AG09319 (cell line): ENCODE data around the gene ALDH1L1.

Experiments used
- DNase-seq: peaks from one replicate; pipeline ENCODE4 v3.0.0-alpha.2; 2010; ENCODE audit warnings: low read depth; ENCODE audit errors: extremely low read depth
- TF ChIP-seq, protein P1 (sequence below): IDR thresholded peaks from 2 replicates; pipeline ENCODE4 v1.5.1; 2011; ENCODE audit warnings: low read depth, mild to moderate bottlenecking, inconsistent platforms, low read length, moderate library complexity

Gene ALDH1L1

DNA sequence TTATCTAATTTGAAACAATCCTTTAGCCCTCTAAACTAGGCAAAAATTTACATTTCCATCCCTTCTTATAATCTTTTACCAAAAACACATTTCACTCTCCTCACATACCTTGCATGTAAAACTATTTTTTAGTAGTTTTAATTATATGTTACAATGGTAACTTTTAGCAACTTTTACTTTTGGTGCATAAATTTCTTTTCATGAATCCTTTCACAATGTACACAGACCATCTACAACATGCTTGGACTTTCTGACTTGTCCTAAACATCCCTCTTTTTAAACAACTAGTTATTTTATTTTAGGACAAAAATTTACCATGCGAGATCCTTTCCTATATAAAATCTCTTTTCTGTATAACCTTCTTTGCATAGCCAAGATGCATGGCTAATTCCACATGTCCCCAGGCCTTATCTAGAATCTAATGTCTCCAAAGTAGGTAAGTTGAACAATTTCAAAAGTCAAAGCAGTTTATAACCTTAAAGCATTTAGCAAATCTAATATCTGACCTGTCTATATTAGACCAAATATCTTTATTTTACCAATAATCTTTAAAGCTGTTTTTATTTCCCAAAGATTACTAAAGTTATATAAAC lies 14.4 kb upstream of the ALDH1L1 start:
- no peak for DNase-seq
- TF ChIP-seq, protein P1, sequence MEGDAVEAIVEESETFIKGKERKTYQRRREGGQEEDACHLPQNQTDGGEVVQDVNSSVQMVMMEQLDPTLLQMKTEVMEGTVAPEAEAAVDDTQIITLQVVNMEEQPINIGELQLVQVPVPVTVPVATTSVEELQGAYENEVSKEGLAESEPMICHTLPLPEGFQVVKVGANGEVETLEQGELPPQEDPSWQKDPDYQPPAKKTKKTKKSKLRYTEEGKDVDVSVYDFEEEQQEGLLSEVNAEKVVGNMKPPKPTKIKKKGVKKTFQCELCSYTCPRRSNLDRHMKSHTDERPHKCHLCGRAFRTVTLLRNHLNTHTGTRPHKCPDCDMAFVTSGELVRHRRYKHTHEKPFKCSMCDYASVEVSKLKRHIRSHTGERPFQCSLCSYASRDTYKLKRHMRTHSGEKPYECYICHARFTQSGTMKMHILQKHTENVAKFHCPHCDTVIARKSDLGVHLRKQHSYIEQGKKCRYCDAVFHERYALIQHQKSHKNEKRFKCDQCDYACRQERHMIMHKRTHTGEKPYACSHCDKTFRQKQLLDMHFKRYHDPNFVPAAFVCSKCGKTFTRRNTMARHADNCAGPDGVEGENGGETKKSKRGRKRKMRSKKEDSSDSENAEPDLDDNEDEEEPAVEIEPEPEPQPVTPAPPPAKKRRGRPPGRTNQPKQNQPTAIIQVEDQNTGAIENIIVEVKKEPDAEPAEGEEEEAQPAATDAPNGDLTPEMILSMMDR = no peak

DNA sequence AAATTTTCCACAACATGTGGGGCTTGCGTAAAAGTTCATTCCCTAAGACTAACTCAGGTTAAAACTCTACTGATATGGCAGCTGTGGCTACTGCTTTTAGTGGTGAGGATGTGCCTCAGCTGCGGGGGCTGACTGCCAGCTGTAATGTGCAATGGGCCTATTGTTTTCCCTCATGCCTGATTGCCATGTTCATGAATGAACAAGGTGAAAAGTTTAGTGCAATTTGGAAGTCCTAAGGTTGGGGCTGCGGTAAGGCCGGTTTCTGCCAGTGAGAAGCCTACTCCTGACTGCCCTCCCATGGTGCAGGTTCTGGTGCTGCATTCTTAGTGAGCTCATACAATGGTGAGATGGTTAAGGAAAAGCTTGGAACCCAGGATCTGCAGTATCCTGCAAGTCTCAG lies 10.9 kb upstream of the ALDH1L1 start:
- TF ChIP-seq, protein P1 = no peak
- DNase-seq = no peak

DNA sequence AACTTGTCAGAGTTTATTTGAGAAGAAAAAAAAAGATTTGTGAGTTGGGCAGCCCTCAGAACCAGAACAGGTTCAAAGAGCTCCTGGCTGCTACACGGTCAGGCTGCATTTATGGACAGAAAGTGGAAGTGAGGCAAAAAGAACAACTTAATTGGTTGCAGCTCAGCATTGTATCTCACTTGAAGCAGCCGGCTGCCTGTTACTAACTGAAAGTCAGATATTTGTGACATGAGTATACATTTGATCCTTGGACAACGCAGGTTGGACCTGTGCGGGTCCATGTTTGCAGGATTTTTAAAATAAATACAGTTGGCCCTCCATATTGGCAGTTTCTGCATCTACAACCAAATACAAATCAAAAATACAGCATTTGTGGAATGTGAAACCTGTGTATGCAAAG lies 7.5 kb upstream of the ALDH1L1 start:
- DNase-seq = no peak

DNA sequence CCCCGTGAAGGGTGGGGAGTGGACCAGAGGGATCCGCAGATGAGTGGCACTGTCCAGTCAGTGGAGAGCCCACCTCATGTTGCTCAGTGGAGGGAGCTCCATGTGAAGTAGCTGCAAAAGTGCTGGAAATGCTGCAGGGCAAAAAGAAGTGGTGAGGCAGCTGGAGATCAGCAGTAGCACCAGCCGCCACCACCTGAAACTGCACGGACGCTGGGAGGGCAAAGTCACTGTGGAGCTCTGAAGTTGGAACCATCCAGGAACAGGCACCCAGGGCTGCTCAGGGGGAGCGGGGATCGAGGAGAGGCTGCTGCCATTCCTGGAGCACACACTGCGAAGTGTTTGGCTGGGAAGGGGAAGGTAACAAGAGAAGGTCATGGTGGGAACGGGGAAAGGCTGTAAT lies 6.4 kb upstream of the ALDH1L1 start:
- no peak for DNase-seq
- TF ChIP-seq, protein P1 = no peak

More for the DNA sequence above, 7.5 kb upstream of the ALDH1L1 start:
- TF ChIP-seq, protein P1 = no peak

GRCh38 chr3:126186271-126186670 lies 5.9 kb upstream of the ALDH1L1 start:
- no peak for DNase-seq
- TF ChIP-seq, protein P1 = no peak

DNA sequence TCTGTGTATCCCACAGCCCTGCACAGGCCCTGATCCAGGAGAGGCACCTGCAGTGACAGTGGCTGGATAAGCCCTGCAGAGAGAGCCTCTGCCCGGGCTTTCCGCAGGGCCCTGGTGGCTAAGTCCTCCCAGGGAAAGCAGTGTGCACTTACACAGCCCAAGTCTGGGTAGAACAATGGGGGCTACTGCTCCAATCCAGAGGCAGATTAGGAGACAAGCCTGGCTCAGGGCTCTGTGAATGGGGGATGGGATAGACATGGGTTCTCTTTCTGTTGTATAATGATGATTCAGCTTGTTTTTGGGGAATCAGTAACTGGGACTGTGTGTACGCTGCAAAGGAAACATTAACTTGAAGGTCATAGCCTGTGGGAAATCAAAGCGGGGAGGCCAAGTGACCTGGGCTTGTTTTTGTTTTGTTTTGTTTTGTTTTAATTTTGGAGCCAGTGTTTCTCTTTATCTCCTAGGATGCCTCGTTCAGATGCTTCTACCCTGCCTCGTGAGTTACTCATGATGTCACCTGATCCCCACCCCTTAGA lies 4.1 kb upstream of the ALDH1L1 start:
- TF ChIP-seq, protein P1 = no peak
- DNase-seq = no peak

- DNase-seq = no peak
Observed at GRCh38 chr3:126181398-126181725, 976 bp upstream of the ALDH1L1 start.

More at GRCh38 chr3:126181398-126181725, 976 bp upstream of the ALDH1L1 start:
- TF ChIP-seq, protein P1 = no peak
